AG08395 (cell line): Measurements from ENCODE around the gene ORAI1.
"Not testable (repeated sequence)": the region's sequence is repeated elsewhere in the genome, so short reads cannot be mapped to it uniquely, and the experiment has no call there.

Source experiments
- DNase-seq: peaks from one replicate; pipeline ENCODE4 v3.0.0; 2012; ENCODE audit warnings: mixed read lengths, low spot score

ORAI1 gene

GRCh38 chr12:121626087-121626852, at the start of gene ORAI1:
ORAI1 (plus strand) TSS chr12:121626530.
- DNase-seq, result peak; percentile 98

GRCh38 chr12:121576851-121577391, 49.4 kb upstream of the ORAI1 start:
- peak; percentile 83 for DNase-seq

DNA sequence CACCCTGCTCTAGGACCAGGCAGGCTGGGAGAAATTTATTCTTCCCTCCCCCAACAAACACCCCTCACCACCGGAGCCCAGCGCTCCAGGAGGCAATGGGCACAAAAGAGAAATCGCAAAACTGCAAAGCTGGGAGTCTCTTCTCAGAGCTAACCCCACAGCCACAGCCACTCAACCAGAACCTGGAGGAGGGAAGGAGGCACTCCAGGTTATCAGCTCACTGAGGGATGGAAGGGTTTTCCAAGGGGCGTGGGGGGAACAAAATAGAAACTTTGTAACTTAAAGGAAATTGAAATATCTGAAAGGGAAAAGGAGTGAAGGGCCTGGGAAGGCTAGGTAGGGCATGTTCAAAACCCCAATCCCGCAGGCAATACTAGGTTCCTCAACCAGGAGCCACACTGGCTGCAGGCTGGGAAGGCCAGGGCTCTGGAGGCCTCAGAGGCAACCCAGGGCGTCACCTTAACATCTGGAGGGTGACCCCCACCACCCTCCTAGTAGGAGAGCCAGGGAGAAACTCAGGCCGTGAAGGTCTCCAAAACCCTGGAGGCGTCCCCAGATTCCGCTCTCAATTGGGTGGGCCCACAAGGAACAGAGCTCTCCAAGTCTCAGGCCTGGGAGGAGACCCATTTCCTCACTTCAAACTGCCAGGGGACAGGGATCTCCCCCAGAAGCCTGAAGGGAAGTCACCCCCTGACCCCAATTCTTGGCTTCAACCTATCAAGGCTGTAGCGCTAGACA, 48.7 kb upstream of the ORAI1 start:
- no peak for DNase-seq

GRCh38 chr12:121578230-121579189, 47.8 kb upstream of the ORAI1 start:
- peak; percentile 69 for DNase-seq

DNA sequence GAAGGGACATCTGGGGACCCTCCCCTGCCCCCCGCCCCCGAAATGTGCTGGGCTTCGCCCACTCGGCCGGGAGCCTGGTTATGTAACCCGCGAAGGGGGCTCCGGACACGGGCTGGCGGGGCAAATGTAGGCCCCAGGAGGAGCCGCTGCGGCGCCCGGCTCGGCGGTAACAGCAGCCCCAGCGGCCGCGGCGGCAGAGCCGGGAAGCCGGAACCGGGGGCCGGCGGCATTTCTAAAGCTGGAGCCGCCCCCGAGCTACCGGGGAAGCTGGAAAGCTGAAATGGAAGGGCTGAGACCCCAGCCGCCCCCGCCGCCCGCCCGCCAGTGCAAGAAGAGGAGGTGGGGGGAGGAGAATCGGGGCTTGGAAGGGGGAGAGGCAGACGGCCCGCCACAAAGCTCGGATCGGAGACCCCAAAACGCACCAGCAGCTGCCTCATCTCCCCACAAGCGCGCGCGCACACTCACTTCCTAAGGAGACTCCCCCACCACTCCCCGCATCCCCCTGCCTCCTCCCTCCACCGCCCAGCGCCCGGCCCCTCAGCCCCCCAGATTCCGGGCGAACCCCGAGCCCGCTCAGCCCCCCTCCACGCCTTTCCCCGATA, 47.0 kb upstream of the ORAI1 start:
- DNase-seq, result no peak

- DNase-seq, result peak; percentile 55
Observed at GRCh38 chr12:121579981-121580868, 46.1 kb upstream of the ORAI1 start.

DNA sequence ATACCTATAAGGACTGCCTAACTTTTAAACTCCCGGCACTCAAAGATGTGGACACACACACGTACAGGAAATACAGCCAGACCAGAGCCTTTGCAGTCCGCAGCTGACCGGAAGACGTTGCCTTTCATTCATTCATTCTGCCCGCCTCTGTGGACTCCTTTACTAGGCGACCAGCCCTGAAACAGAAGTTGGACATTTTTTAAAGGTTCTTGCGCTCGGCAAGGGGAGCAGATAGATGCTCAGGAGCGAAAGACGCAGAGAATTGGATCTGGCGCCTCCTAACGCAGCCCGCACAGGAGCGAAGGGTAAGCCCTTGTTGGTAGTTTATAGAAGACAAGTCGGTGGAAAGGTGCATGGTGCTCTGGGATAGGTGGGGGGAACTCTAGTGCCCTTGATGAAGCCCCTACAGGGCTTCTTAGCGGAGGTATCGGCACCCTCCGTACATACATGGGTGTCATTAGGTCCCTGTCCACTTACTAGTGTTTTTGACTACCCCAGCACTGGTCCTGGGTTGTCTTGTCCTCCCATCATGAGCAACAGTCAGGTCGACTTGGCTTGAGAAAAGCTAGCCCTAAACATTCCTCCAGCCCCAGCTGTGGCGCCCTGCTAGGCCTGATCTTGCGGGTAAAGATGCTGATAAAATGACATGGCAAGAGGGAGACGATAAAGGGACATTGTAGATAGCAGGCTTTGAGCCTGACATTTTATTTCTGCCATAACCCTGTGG, 45.2 kb upstream of the ORAI1 start, which contains the start of gene KDM2B:
Gene KDM2B, minus strand, starts transcription at position 65 of the 727 bp plus-strand sequence. CDS start 112 bp downstream, outside the sequence.
- no peak for DNase-seq

DNA sequence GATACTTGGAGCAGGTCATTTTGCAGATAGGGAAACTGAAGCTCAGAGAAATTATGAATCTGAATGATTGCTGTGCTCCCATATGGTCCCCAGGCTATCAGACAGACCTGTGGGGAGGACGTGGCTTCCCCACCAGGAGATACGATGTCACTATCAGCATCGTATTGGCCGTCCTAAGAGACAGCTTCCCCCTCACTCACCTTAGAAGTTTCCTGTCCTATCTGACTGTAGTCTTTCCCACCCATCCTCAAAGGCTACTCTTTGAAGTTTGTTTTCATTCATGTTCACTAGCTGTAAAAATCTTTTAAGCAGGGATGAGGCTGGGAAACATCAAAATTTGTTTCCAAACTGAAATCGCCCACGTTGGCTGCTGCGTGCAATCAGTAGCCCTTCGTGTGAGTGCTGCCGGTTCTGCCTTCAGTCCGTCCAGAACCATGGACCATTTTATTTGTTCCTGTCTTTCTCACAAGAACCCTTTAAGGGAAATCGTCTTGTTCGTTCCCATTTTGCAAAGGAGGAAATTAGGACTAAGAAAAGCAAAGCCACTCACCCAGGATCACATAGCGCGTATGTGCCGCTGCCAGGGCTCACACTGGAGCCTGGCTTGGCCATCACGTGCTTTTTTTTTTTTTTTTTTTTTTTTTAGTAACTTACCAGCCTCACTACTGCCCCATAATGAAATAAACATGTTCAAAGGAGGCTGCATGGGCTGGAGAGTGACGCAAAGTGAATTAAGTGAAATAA, 44.5 kb upstream of the ORAI1 start:
- peak; percentile 67 for DNase-seq

GRCh38 chr12:121582583-121583333, 43.6 kb upstream of the ORAI1 start:
- DNase-seq, result no peak

- not testable (repeated sequence) for DNase-seq
Observed at GRCh38 chr12:121583334-121583661, 43.0 kb upstream of the ORAI1 start.

DNA sequence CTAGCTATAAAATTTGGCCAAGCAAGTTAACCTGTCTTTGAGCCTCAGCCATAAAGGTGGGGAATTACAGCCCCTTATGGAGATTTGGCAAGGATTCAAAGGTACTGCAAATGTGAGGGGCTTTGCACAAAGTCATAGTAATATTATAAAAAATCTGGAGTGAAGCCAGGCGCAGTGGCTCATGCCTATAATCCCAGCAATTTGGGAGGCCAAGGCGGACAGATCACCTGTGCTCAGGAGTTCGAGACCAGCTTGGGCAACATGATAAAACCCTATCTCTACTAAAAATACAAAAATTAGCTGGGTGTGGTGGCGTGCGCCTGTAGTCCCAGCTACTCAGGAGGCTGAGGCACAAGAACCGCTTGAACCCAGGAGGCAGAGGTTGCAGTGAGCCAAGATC, 41.4 kb upstream of the ORAI1 start:
- not testable (repeated sequence) for DNase-seq

DNA sequence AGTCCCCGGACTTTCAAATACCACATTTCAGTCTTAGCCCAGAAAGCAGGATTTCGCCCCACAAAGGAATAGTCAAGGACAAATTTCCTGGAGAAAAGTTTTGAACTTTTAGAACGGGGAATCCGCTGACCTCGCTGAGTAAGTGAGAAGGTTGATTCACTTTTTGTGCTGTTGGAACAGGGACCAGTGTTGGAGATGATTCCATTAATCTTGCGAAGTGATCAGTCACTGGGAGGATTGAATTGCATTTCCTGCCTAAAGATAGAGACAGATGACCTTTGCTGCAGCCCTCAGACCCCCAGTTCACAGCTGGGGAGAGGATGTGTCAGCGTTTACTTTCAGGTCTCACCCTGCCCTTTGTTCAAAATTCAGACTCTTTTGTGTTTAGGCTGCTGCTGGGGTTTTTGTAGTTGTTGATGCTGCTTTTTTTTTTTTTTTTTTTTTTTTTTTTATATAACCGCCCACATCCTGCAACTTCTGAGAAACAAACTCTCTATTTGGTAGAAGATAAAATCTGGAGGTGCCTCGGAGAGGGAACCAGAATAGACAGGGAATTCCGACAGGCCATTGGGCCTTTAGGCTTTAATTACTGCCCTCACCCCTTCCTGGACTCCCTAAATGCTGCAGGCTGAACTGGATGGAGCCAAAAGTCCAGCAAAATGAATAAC, 35.7 kb upstream of the ORAI1 start:
- DNase-seq, result peak; percentile 43

GRCh38 chr12:121592320-121592719, 34.0 kb upstream of the ORAI1 start:
- DNase-seq, result no peak

DNA sequence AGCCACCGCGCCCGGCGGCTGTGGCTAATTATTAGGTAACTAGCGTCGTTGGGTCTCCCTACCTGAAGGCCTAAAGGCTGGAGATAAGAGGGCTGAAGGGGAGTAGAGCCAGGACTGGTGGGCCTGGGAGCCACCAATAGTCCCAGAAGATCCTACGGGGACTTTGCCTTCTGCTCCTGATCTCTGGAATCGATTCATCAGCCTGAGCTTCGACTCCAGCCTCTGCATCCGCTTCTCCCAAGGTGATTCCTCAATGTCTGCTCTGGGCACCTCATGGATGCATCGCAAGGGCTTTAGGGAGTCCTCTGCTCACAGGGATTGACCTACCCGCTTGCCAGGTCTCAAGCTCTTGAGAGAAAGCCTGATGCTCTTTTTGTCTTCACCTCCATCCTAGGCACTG, 30.8 kb upstream of the ORAI1 start:
- no peak for DNase-seq

DNA sequence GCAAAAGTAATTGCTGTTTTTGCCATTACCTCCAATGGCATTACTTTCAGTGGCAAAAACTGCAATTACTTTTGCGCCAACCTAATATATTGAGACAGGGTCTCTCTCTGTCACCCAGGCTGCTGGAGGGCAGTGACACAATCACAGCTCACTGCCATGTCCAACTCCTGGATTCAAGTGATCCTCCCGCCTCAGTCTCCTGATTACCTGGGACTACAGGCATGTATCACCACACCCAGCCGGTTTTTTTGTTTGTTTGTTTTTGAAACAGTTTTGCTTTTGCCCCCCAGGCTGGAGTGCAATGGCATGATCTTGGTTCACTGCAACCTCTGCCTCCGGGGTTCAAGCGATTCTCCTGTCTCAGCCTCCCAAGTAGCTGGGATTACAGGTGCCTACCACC, 29.8 kb upstream of the ORAI1 start:
- DNase-seq, result no peak

DNA sequence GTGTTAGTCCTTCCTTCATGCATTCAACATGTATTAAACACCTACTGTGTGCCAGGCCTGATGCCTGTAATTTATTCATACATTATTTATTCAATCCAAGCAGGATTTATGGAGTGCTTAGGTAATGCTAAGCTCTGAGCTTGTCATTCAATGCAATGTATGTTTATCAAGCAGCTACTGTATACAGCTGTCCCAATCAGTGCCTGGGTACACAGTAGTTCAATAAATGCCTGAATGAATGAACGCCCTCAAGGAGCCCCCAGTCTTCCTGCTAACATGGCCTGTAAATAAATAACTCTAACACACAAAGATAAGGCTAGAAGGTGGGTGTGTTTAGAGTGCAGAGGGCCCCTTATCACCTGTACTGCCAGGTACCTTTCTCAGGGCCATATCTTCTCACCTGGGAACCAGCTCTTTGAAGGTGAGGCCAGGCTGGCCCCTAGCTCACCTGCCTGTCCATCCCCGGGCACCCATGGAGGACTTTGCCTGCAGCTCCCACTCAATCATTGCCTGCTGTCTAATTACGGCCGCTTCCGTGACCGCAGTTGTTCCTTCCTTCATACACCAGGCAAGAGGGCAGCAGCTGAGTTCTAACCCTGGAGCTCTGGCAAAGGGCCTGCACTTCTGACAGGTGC, 25.5 kb upstream of the ORAI1 start:
- no peak for DNase-seq

GRCh38 chr12:121602766-121603165, 23.6 kb upstream of the ORAI1 start:
- no peak for DNase-seq
